C4-2B (cell line): ENCODE results near the gene HMG20B.

Experiments used
- ZFX ChIP-seq: fragments of 450-650 bp; IDR thresholded peaks from 2 replicates; pipeline ENCODE4 v1.6.1; 2017
- TF ChIP-seq, protein P1 (sequence below): fragments of 450-650 bp; conservative IDR thresholded peaks from 2 replicates; pipeline ENCODE4 v1.5.1; 2017; ENCODE audit warnings: mild to moderate bottlenecking

- TF ChIP-seq, protein P1, sequence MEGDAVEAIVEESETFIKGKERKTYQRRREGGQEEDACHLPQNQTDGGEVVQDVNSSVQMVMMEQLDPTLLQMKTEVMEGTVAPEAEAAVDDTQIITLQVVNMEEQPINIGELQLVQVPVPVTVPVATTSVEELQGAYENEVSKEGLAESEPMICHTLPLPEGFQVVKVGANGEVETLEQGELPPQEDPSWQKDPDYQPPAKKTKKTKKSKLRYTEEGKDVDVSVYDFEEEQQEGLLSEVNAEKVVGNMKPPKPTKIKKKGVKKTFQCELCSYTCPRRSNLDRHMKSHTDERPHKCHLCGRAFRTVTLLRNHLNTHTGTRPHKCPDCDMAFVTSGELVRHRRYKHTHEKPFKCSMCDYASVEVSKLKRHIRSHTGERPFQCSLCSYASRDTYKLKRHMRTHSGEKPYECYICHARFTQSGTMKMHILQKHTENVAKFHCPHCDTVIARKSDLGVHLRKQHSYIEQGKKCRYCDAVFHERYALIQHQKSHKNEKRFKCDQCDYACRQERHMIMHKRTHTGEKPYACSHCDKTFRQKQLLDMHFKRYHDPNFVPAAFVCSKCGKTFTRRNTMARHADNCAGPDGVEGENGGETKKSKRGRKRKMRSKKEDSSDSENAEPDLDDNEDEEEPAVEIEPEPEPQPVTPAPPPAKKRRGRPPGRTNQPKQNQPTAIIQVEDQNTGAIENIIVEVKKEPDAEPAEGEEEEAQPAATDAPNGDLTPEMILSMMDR: no peak
- TF ChIP-seq ZFX: no peak
Measured at GRCh38 chr19:3543150-3544057, 29.3 kb upstream of the HMG20B start.
